Colonic mucosa (tissue), 4 donors: ENCODE data around the gene MYL1. TPM values are rescaled to one million over a fixed set of nuclear protein-coding genes. Genes with fewer than 3 reads are reported as not detected.

ENCODE experiments used
- DNase-seq: peaks from one replicate; pipeline ENCODE4 v3.0.0-alpha.2; 2020
- H3K27ac ChIP-seq: fragments of 200-600 bp; one replicate; pipeline ENCODE4 v1.8.0; 2021
- H3K27me3 ChIP-seq: fragments of 200-600 bp; one replicate; pipeline ENCODE4 v1.8.0; 2021
- H3K36me3 ChIP-seq: fragments of 200-600 bp; one replicate; pipeline ENCODE4 v1.8.0; 2021
- H3K4me1 ChIP-seq: fragments of 200-600 bp; one replicate; pipeline ENCODE4 v1.8.0; 2021; ENCODE audit warnings: mild to moderate bottlenecking
- H3K4me3 ChIP-seq: fragments of 200-600 bp; one replicate; pipeline ENCODE4 v1.8.0; 2021
- H3K9ac ChIP-seq, 2 donors: one replicate each; pipeline ENCODE4 v1.7.0; 2013; ENCODE audit warnings: control low read depth in 2 of 2, low read depth in 2 of 2, low read length in 2 of 2
- H3K9me3 ChIP-seq: fragments of 200-600 bp; one replicate; pipeline ENCODE4 v1.8.0; 2021
- CTCF ChIP-seq: fragments of 200-600 bp; IDR thresholded peaks from one replicate; pipeline ENCODE4 v1.8.0; 2022; ENCODE audit warnings: antibody characterized with exemption, mild to moderate bottlenecking
- intact Hi-C: fragments of 100-400 bp; cut with DNase I; formaldehyde crosslinking; loops from one replicate; pipeline ENCODE4 v1.14.1; 2022
- total RNA-seq, 2 donors: library from RNA; stranded (reverse); fragmentation: NEBNext Ultra II Directional in 1 of 2; extraction: Animal tissue kit (Norgen Biotek cat#: 25700) in 1 of 2; gene quantifications; one replicate each; pipeline ENCODE4 v1.2.1, GENCODE V29; 2021
- donor health status: healthy.
- donor health status: DM: no; HTN: no; CAD: no.
- donor health status: DM: no; HTN: no; CAD: no.

MYL1 gene
- total RNA-seq, 2 donors from 2014 or later: not detected

- H3K36me3 ChIP-seq: no peaks in the 10 kb centered on the region
- no peaks in the 10 kb centered on the region for H3K9me3 ChIP-seq
- no peak for TF ChIP-seq CTCF
- no peak overlapping the region for H3K9ac ChIP-seq
- intact Hi-C loops: no loop called here
- no peak for DNase-seq
- H3K27ac ChIP-seq: no peak overlapping the region
- no peaks in the 10 kb centered on the region for H3K4me1 ChIP-seq
- H3K4me3 ChIP-seq: no peak overlapping the region
- no peaks in the 10 kb centered on the region for H3K27me3 ChIP-seq
These were observed 45.8 kb downstream of the MYL1 start for GRCh38 chr2:210269148-210269547.

- no peaks in the 10 kb centered on the region for H3K27me3 ChIP-seq
- no peak overlapping the region for H3K9ac ChIP-seq
- no peak overlapping the region for H3K4me3 ChIP-seq
- H3K9me3 ChIP-seq: no peaks in the 10 kb centered on the region
- no peak for TF ChIP-seq CTCF
- H3K27ac ChIP-seq: no peak overlapping the region
- no peaks in the 10 kb centered on the region for H3K4me1 ChIP-seq
- DNase-seq: no peak
- H3K36me3 ChIP-seq: no peaks in the 10 kb centered on the region
- intact Hi-C loops: no loop called here
These were observed 46.7 kb downstream of the MYL1 start for GRCh38 chr2:210268281-210268680.

GRCh38 chr2:210267698-210268097 is 47.3 kb downstream of the MYL1 start:
- Histone ChIP-seq H3K36me3 (no peaks in the 10 kb centered on the region), H3K9me3 (no peaks in the 10 kb centered on the region), H3K4me1 (no peaks in the 10 kb centered on the region), H3K27me3 (no peaks in the 10 kb centered on the region), H3K9ac (no peak overlapping the region), H3K27ac (no peak overlapping the region), H3K4me3 (no peak overlapping the region)
- intact Hi-C loops: no loop called here
- TF ChIP-seq CTCF: no peak
- DNase-seq: no peak

DNA sequence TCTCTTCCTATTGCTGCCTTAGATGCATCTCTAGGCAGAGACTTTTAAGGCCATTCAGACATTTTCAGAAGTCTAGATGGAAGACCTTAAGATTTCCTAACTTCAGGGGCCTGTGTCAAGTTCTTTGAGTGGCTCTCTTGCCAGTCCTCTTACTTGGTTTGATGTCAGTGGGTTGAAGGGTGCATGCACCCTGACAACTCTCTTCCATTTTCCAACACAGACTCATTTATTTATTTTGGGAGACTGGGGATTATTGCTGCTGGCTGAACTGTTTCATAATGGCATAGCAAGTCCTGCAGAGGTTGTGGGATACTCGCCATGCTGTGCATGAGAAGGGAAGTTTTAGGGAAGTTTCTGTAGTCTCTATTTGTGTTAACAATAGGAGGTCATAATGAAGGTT is 50.7 kb downstream of the MYL1 start:
- H3K27ac ChIP-seq: no peak overlapping the region
- no peaks in the 10 kb centered on the region for H3K27me3 ChIP-seq
- H3K4me3 ChIP-seq: no peak overlapping the region
- no peak overlapping the region for H3K9ac ChIP-seq
- DNase-seq: no peak
- H3K36me3 ChIP-seq: no peaks in the 10 kb centered on the region
- intact Hi-C loops: no loop called here
- no peak for TF ChIP-seq CTCF
- H3K4me1 ChIP-seq: no peaks in the 10 kb centered on the region
- H3K9me3 ChIP-seq: no peaks in the 10 kb centered on the region

GRCh38 chr2:210263841-210264240 is 51.1 kb downstream of the MYL1 start:
- DNase-seq: no peak
- H3K9me3 ChIP-seq: no peaks in the 10 kb centered on the region
- H3K27ac ChIP-seq: no peak overlapping the region
- no peaks in the 10 kb centered on the region for H3K4me1 ChIP-seq
- TF ChIP-seq CTCF: no peak
- no peak overlapping the region for H3K9ac ChIP-seq
- H3K36me3 ChIP-seq: no peaks in the 10 kb centered on the region
- intact Hi-C loops: no loop called here
- H3K4me3 ChIP-seq: no peak overlapping the region
- no peaks in the 10 kb centered on the region for H3K27me3 ChIP-seq

DNA sequence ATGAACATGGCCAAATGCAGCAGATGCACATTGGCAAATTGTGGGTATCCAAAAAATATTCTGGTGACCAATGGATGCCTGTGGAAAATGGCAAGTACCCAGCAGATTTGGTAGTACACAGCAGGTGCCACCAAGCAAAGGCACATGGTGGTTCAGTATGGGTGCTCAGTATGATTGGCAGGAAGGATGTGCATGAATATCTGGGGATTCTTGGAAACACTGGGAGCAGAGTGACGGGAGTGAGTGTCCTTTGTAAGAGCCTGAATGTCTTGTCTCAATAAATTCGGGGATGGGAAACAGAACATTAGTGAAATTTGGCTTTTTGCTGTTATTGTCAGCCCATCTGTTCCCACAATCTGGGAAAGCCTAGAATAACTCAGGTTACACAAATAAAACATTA is 52.9 kb downstream of the MYL1 start:
- TF ChIP-seq CTCF: no peak
- Histone ChIP-seq H3K4me1 (no peaks in the 10 kb centered on the region), H3K27me3 (no peaks in the 10 kb centered on the region), H3K9ac (no peak overlapping the region), H3K36me3 (no peaks in the 10 kb centered on the region), H3K9me3 (no peaks in the 10 kb centered on the region), H3K27ac (no peak overlapping the region), H3K4me3 (no peak overlapping the region)
- no peak for DNase-seq
- intact Hi-C loops: no loop called here
